GM21447 (cell line): ENCODE measurements around the gene KCNIP2.
A peak's percentile ranks its signal among the peaks of the same experiment; 100 is the strongest.

ENCODE experiments used
- ATAC-seq: cut with Tn5 transposase; IDR thresholded peaks from one replicate; pipeline ENCODE4 v1.9.1; 2021; ENCODE audit not compliant: unreplicated experiment

The KCNIP2 gene

GRCh38 chr10:101851411-101852116 lies 8.0 kb upstream of the KCNIP2 start:
- no peak for ATAC-seq

GRCh38 chr10:101850749-101851148 lies 7.1 kb upstream of the KCNIP2 start:
- no peak for ATAC-seq

- ATAC-seq = no peak
These were observed 5.3 kb upstream of the KCNIP2 start for GRCh38 chr10:101848894-101849351.

GRCh38 chr10:101848408-101848807 lies 4.8 kb upstream of the KCNIP2 start:
- ATAC-seq = no peak

- no peak for ATAC-seq
These were observed 2.3 kb upstream of the KCNIP2 start for GRCh38 chr10:101845893-101846292.

- no peak for ATAC-seq
These were observed 1.8 kb downstream of the KCNIP2 start for GRCh38 chr10:101841826-101842225.

GRCh38 chr10:101840741-101841453 lies 2.7 kb downstream of the KCNIP2 start:
- peak; percentile 68 for ATAC-seq

GRCh38 chr10:101840102-101840684 lies 3.4 kb downstream of the KCNIP2 start:
- no peak for ATAC-seq

GRCh38 chr10:101839416-101840063 lies 4.1 kb downstream of the KCNIP2 start:
- no peak for ATAC-seq

- no peak for ATAC-seq
These were observed 4.6 kb downstream of the KCNIP2 start for GRCh38 chr10:101839002-101839401.

GRCh38 chr10:101838416-101838970 lies 5.1 kb downstream of the KCNIP2 start:
- ATAC-seq = no peak

GRCh38 chr10:101837748-101838147 lies 5.9 kb downstream of the KCNIP2 start:
- no peak for ATAC-seq

- no peak for ATAC-seq
These were observed 8.2 kb downstream of the KCNIP2 start for GRCh38 chr10:101835362-101835761.

GRCh38 chr10:101834341-101834740 lies 9.3 kb downstream of the KCNIP2 start:
- no peak for ATAC-seq

GRCh38 chr10:101833466-101833865 lies 10.1 kb downstream of the KCNIP2 start:
- no peak for ATAC-seq

GRCh38 chr10:101832325-101832771 lies 11.3 kb downstream of the KCNIP2 start:
- no peak for ATAC-seq

GRCh38 chr10:101831169-101831811 lies 12.3 kb downstream of the KCNIP2 start:
- ATAC-seq = no peak

GRCh38 chr10:101830322-101831168 lies 13.1 kb downstream of the KCNIP2 start:
- peak; percentile 64 for ATAC-seq

GRCh38 chr10:101829561-101830315 lies 13.9 kb downstream of the KCNIP2 start:
- ATAC-seq = peak; percentile 35
